Measurements from ENCODE around the gene CENPS.

GRCh38 chr1:10400013-10400412, 30.2 kb upstream of the CENPS start:
- TF ChIP-seq CTCF (IDR thresholded peaks at IDR 0.05) (no peak), EZH2 (IDR thresholded peaks at IDR 0.05) (no peak), EZH2phosphoT487 (IDR thresholded peaks at IDR 0.05) (no peak)

Data from neural progenitor cell (in vitro differentiated cells).